Measurements from ENCODE around the gene POLR1A. TPM values are rescaled to one million over a fixed set of nuclear protein-coding genes. Genes with fewer than 3 reads are reported as not detected.

The POLR1A gene
- total and polyA plus RNA-seq, 8 donors, result 1.4 to 36.2 (median 5.5) TPM

DNA sequence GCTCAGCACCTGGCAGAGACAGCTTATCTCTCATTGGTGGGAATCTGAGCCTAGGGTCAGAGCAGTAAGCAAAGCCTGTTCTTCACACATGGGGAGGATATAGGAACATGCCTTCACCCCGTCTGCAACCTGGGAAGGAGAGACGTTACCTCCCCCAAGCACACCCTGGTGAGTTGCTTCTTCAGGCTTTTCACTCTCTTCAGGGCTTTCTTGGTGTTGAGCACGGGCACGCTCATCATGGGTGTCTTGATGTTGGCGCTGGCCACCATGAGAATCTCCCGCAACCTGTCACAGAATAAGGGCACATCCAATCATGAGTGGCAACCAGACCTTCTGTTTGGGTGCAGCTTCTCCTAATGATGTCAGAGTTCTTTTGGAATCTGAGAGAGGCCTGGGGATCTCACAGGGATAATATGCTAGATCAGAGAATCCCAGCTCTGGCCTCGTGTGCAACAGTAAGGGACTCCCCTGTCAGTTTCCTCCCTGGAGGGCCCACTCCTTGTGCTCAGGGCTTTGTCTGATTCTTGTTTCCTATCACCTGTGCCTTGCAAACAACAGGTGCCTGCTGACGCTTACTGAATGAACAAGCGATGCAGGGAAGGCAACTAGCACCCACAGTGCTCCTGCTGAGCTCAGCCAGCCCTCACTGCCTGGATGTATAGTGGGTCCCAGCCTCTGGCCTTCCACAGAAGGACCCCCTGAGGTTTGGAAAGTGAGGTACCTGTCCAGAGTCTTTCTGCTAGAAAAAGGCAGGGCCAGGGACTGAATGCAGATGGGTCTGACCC lies 66.3 kb downstream of the POLR1A start:
- intact Hi-C loops (cut with DNase I; ENCODE audit: low total_unique reads), result loop anchor here (10.0 kb wide), 1 partner anchor 155 kb away; the partner anchor contains the start of gene ST3GAL5
- TF ChIP-seq POLR2A (IDR thresholded peaks at IDR 0.05), result no peak
- no peak for TF ChIP-seq EP300 (IDR thresholded peaks at IDR 0.05)
- TF ChIP-seq, protein P1, sequence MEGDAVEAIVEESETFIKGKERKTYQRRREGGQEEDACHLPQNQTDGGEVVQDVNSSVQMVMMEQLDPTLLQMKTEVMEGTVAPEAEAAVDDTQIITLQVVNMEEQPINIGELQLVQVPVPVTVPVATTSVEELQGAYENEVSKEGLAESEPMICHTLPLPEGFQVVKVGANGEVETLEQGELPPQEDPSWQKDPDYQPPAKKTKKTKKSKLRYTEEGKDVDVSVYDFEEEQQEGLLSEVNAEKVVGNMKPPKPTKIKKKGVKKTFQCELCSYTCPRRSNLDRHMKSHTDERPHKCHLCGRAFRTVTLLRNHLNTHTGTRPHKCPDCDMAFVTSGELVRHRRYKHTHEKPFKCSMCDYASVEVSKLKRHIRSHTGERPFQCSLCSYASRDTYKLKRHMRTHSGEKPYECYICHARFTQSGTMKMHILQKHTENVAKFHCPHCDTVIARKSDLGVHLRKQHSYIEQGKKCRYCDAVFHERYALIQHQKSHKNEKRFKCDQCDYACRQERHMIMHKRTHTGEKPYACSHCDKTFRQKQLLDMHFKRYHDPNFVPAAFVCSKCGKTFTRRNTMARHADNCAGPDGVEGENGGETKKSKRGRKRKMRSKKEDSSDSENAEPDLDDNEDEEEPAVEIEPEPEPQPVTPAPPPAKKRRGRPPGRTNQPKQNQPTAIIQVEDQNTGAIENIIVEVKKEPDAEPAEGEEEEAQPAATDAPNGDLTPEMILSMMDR (IDR thresholded peaks at IDR 0.05), result no peak
- no peak for TF ChIP-seq POLR2AphosphoS5 (IDR thresholded peaks at IDR 0.05)
- H3K9me3 ChIP-seq, result no peaks in the 10 kb centered on the region
- H3K4me3 ChIP-seq, result no peak overlapping the region
- H3K4me1 ChIP-seq, result peaks cover 28 to 47% (median 43%) of the 10 kb centered on the region in 4 donors
- H3K27me3 ChIP-seq, result no peaks in the 10 kb centered on the region
- 86 to 95% (median 92%) methylated on average over 9 of the region's 9 CpGs for WGBS, 5 donors
- peak in 1 of 2 donors; percentile 17 for DNase-seq
- peaks cover 34 to 81% (median 68%) of the 10 kb centered on the region in 4 donors for H3K36me3 ChIP-seq
- peak overlapping the region in 3 of 5 donors; percentile 84 to 90 (median 90) for H3K27ac ChIP-seq

GRCh38 chr2:86038291-86039081 lies 67.2 kb downstream of the POLR1A start:
- peaks cover 31 to 81% (median 67%) of the 10 kb centered on the region in 4 donors for H3K36me3 ChIP-seq
- 68 to 77% (median 75%) methylated on average over 12 of the region's 12 CpGs for WGBS, 5 donors
- H3K4me1 ChIP-seq, result peaks cover 28 to 47% (median 43%) of the 10 kb centered on the region in 4 donors
- intact Hi-C loops (cut with DNase I; ENCODE audit: low total_unique reads), result loop anchor here (10.0 kb wide), 1 partner anchor 154 kb away; the partner anchor contains the start of gene ST3GAL5
- H3K9me3 ChIP-seq, result no peaks in the 10 kb centered on the region
- no peak overlapping the region for H3K4me3 ChIP-seq
- no peaks in the 10 kb centered on the region for H3K27me3 ChIP-seq
- DNase-seq, result peak; percentile 21 to 69
- no peak for TF ChIP-seq POLR2A (IDR thresholded peaks at IDR 0.05)
- TF ChIP-seq EP300 (IDR thresholded peaks at IDR 0.05), result no peak
- TF ChIP-seq, protein P1 (IDR thresholded peaks at IDR 0.05), result no peak
- TF ChIP-seq POLR2AphosphoS5 (IDR thresholded peaks at IDR 0.05), result peak in 1 of 3 donors; percentile 12
- peak overlapping the region; percentile 53 to 90 (median 84) for H3K27ac ChIP-seq

DNA sequence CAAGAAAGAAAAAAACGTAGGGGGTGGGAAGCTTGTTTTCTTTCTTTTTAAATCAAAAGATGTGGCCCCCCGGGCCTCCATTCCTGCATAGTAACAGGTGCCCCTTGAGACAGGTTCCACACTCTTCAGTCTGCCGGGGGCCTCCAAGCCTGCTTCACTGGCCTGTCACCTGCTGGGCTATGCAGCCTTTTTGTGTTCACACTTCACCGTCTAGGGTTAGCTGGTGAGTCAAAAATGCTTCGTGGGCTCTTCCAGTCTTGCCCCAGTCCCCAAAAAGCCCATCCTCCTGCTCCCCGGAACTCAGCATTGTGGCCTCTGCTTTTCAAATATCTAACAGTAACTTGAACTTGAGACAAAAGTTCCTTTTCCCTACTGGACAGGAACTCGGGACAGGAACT lies 67.9 kb downstream of the POLR1A start:
- intact Hi-C loops (cut with DNase I; ENCODE audit: low total_unique reads), result loop anchor here (10.0 kb wide), 1 partner anchor 153 kb away; the partner anchor contains the start of gene ST3GAL5
- no peak for DNase-seq

More for the DNA sequence above, 67.9 kb downstream of the POLR1A start:
- TF ChIP-seq EP300 (IDR thresholded peaks at IDR 0.05) (no peak), POLR2AphosphoS5 (IDR thresholded peaks at IDR 0.05) (no peak), POLR2A (IDR thresholded peaks at IDR 0.05) (no peak)
- TF ChIP-seq, protein P1 (IDR thresholded peaks at IDR 0.05), result no peak
- H3K36me3 ChIP-seq, result peaks cover 31 to 81% (median 67%) of the 10 kb centered on the region in 4 donors
- no peak overlapping the region for H3K4me3 ChIP-seq
- no peaks in the 10 kb centered on the region for H3K27me3 ChIP-seq
- peak overlapping the region; percentile 53 to 90 (median 84) for H3K27ac ChIP-seq
- H3K9me3 ChIP-seq, result no peaks in the 10 kb centered on the region
- peaks cover 28 to 47% (median 43%) of the 10 kb centered on the region in 4 donors for H3K4me1 ChIP-seq
- 44 to 72% (median 65%) methylated on average over 7 of the region's 7 CpGs for WGBS, 5 donors
